T-helper 1 cell (primary cell): Measurements from ENCODE around the gene UBE2H.
"Not testable (repeated sequence)": the region's sequence is repeated elsewhere in the genome, so short reads cannot be mapped to it uniquely, and the experiment has no call there.

ENCODE experiments used
- DNase-seq, 5 donors: peaks; one replicate each; pipeline ENCODE4 v3.0.0-alpha.2; 2012 to 2020
- total RNA-seq, 4 donors: gene quantifications; one replicate each; lab custom pipeline; 2026; lab: John Stamatoyannopoulos, UW

Gene UBE2H
- 90.7 to 99.1 (median 95.2) reads per million in 4 donors for total RNA-seq

GRCh38 chr7:129952653-129953560 lies at the start of gene UBE2H:
UBE2H (minus strand) TSS chr7:129952960; CDS start chr7:129952555, 405 bp downstream.
- DNase-seq, result peak; percentile 79 to 94 (median 89)

- DNase-seq, result no peak
Measured at GRCh38 chr7:129998446-129998845, 45.7 kb upstream of the UBE2H start.

- DNase-seq, result no peak
Measured at GRCh38 chr7:129997285-129997684, 44.5 kb upstream of the UBE2H start.

GRCh38 chr7:129993275-129993674 lies 40.5 kb upstream of the UBE2H start:
- DNase-seq, result no peak

GRCh38 chr7:129990403-129991192 lies 37.8 kb upstream of the UBE2H start:
- no peak for DNase-seq

GRCh38 chr7:129989466-129989865 lies 36.7 kb upstream of the UBE2H start:
- DNase-seq, result peak in 1 of 5 donors; percentile 3

- no peak for DNase-seq
Measured at GRCh38 chr7:129986600-129986999, 33.8 kb upstream of the UBE2H start.

GRCh38 chr7:129980667-129981066 lies 27.9 kb upstream of the UBE2H start:
- DNase-seq, result no peak

GRCh38 chr7:129975309-129975708 lies 22.5 kb upstream of the UBE2H start:
- DNase-seq, result no peak

GRCh38 chr7:129970816-129971215 lies 18.1 kb upstream of the UBE2H start:
- DNase-seq, result no peak

- DNase-seq, result no peak
Measured at GRCh38 chr7:129969881-129970446, 17.2 kb upstream of the UBE2H start.

GRCh38 chr7:129968592-129969383 lies 16.0 kb upstream of the UBE2H start:
- DNase-seq, result no peak

GRCh38 chr7:129960204-129960475 lies 7.4 kb upstream of the UBE2H start:
- not testable (repeated sequence) for DNase-seq

GRCh38 chr7:129959471-129960203 lies 6.9 kb upstream of the UBE2H start:
- DNase-seq, result no peak

GRCh38 chr7:129958643-129959470 lies 6.1 kb upstream of the UBE2H start:
- no peak for DNase-seq

- DNase-seq, result no peak
Measured at GRCh38 chr7:129955993-129956543, 3.3 kb upstream of the UBE2H start.

GRCh38 chr7:129952086-129952652 lies 591 bp downstream of the UBE2H start:
- peak in 4 of 5 donors; percentile 14 to 54 (median 19) for DNase-seq

GRCh38 chr7:129951226-129952085 lies 1.3 kb downstream of the UBE2H start:
- no peak for DNase-seq

- DNase-seq, result no peak
Measured at GRCh38 chr7:129950933-129951225, 1.9 kb downstream of the UBE2H start.
